GM23248 (cell line): ENCODE data around the gene WRNIP1. TPM values are rescaled to one million over a fixed set of nuclear protein-coding genes. Genes with fewer than 3 reads are reported as not detected.

Experiments
- DNase-seq: peaks from one replicate; pipeline ENCODE4 v3.0.0-alpha.2; 2015
- H2AFZ ChIP-seq: fragments of 200-600 bp; sonication (generic); 2 replicates; pipeline ENCODE4 v1.6.1; 2016; ENCODE audit warnings: antibody characterized with exemption
- H3F3A ChIP-seq: fragments of 200-600 bp; sonication (generic); 2 replicates; pipeline ENCODE4 v1.6.1; 2016; ENCODE audit warnings: mild to moderate bottlenecking, antibody characterized with exemption, mixed run types; ENCODE audit not compliant: insufficient read depth
- H3K27ac ChIP-seq: fragments of 200-600 bp; sonication (generic); 2 replicates; pipeline ENCODE4 v1.5.1; 2016; ENCODE audit warnings: mild to moderate bottlenecking
- H3K27me3 ChIP-seq: fragments of 200-600 bp; sonication (generic); replicated peaks from 2 replicates; pipeline ENCODE4 v1.6.1; 2016; ENCODE audit warnings: mild to moderate bottlenecking; ENCODE audit not compliant: insufficient read depth
- H3K36me3 ChIP-seq: fragments of 200-600 bp; sonication (generic); 2 replicates; pipeline ENCODE4 v1.6.1; 2016; ENCODE audit warnings: low read depth, mild to moderate bottlenecking
- H3K4me1 ChIP-seq: fragments of 200-600 bp; sonication (generic); 2 replicates; pipeline ENCODE4 v1.6.1; 2016; ENCODE audit warnings: mild to moderate bottlenecking; ENCODE audit not compliant: insufficient read depth
- H3K4me2 ChIP-seq: fragments of 200-600 bp; sonication (generic); one replicate; pipeline ENCODE4 v1.6.1; 2016; ENCODE audit warnings: mild to moderate bottlenecking; ENCODE audit not compliant: unreplicated experiment
- H3K4me3 ChIP-seq: fragments of 200-600 bp; sonication (generic); 2 replicates; pipeline ENCODE4 v1.5.1; 2016; ENCODE audit warnings: mild to moderate bottlenecking
- H3K79me2 ChIP-seq: fragments of 200-600 bp; sonication (generic); 2 replicates; pipeline ENCODE4 v1.6.1; 2016; ENCODE audit warnings: mild to moderate bottlenecking; ENCODE audit not compliant: insufficient read depth
- H3K9ac ChIP-seq: fragments of 200-600 bp; sonication (generic); 2 replicates; pipeline ENCODE4 v1.6.1; 2016; ENCODE audit warnings: mild to moderate bottlenecking
- H3K9me2 ChIP-seq: fragments of 200-600 bp; sonication (generic); 2 replicates; pipeline ENCODE4 v1.6.1; 2016; ENCODE audit warnings: mixed run types, mild to moderate bottlenecking, moderate library complexity; ENCODE audit not compliant: insufficient read depth
- H3K9me3 ChIP-seq: fragments of 200-600 bp; sonication (generic); one replicate; pipeline ENCODE4 v1.6.1; 2017; ENCODE audit warnings: low read depth
- H4K20me1 ChIP-seq: fragments of 200-600 bp; sonication (generic); 2 replicates; pipeline ENCODE4 v1.6.0; 2016; ENCODE audit not compliant: insufficient read depth
- EZH2 ChIP-seq: fragments of 200-600 bp; sonication (generic); IDR thresholded peaks from 2 replicates; pipeline ENCODE4 v1.6.1; 2018; ENCODE audit warnings: antibody characterized with exemption, mild to moderate bottlenecking; ENCODE audit not compliant: insufficient read depth, poor library complexity, severe bottlenecking
- EZH2phosphoT487 ChIP-seq: fragments of 200-600 bp; sonication (generic); IDR thresholded peaks from 2 replicates; pipeline ENCODE4 v1.6.1; 2018; ENCODE audit warnings: antibody characterized with exemption, moderate library complexity, mild to moderate bottlenecking, low read depth; ENCODE audit not compliant: insufficient read depth
- WGBS, 2 experiments: methylation state at CpG; one replicate each; pipeline ENCODE4 v1.1.6; 2015 to 2017; ENCODE audit warnings: low lambda C conversion rate in 2 of 2, low coverage in 1 of 2; ENCODE audit errors: missing lambda C conversion rate in 2 of 2; 5-methylcytosine and 5-hydroxymethylcytosine counted together
- in situ Hi-C: fragments of 300-500 bp; cut with MboI; formaldehyde crosslinking; loops from 2 replicates; pipeline ENCODE4 v1.15.0; 2020
- polyA plus RNA-seq: library from polyadenylated mRNA; unstranded; fragments of >200 nt; fragmentation: Nextera tagmentation; extraction: Ambion mirVana; gene quantifications from 2 replicates; pipeline ENCODE4 v1.2.1, GENCODE V29; 2016
- total RNA-seq: library from RNA; depleted of rRNA; stranded (reverse); fragments of >200 nt; shearing (Covaris generic); gene quantifications from 2 replicates; pipeline ENCODE4 v1.2.3, GENCODE V29; 2014

WRNIP1 gene
- total and polyA plus RNA-seq, 2 experiments from 2014 or later = 17.0 to 63.1 TPM

GRCh38 chr6:2767657-2768524 is 2.7 kb downstream of the WRNIP1 start:
- H3K4me1 ChIP-seq = peaks cover 28% of the 10 kb centered on the region
- peaks cover 8% of the 10 kb centered on the region; the same call in 1 of the 2 replicates for H4K20me1 ChIP-seq
- no peaks in the 10 kb centered on the region for H3K9me3 ChIP-seq
- in situ Hi-C loops = no loop called here
- no peaks in the 10 kb centered on the region for H3K9me2 ChIP-seq
- peak; percentile 36 for DNase-seq
- peak overlapping the region; percentile 73 for H3K27ac ChIP-seq
- peaks cover 12% of the 10 kb centered on the region; the same call in 1 of the 2 replicates for H3K36me3 ChIP-seq
- peak overlapping the region; percentile 92 for H3K4me3 ChIP-seq
- H3K79me2 ChIP-seq = peaks cover 71% of the 10 kb centered on the region
- no peak for TF ChIP-seq EZH2phosphoT487
- TF ChIP-seq EZH2 = no peak
- peaks cover 26% of the 10 kb centered on the region for H3F3A ChIP-seq
- H3K27me3 ChIP-seq = no peaks in the 10 kb centered on the region
- H3K4me2 ChIP-seq = peak overlapping the region; percentile 86
- WGBS, 2 experiments = 51 to 55% methylated on average over 9 of the region's 9 CpGs
- H3K9ac ChIP-seq = peak overlapping the region; percentile 87
- no peak overlapping the region for H2AFZ ChIP-seq

- H3K9me3 ChIP-seq = no peaks in the 10 kb centered on the region
- peaks cover 12% of the 10 kb centered on the region; the same call in 1 of the 2 replicates for H4K20me1 ChIP-seq
- H3K9me2 ChIP-seq = no peaks in the 10 kb centered on the region
- H3K27ac ChIP-seq = no peak overlapping the region
- TF ChIP-seq EZH2 (no peak), EZH2phosphoT487 (no peak)
- no peak for DNase-seq
- H3K4me1 ChIP-seq = peaks cover 36% of the 10 kb centered on the region
- 64 to 67% methylated on average over 6 of the region's 6 CpGs for WGBS, 2 experiments
- peaks cover 79% of the 10 kb centered on the region for H3K79me2 ChIP-seq
- peak overlapping the region; percentile 86 for H3K4me2 ChIP-seq
- H3F3A ChIP-seq = peaks cover 31% of the 10 kb centered on the region
- H3K27me3 ChIP-seq = no peaks in the 10 kb centered on the region
- H3K36me3 ChIP-seq = peaks cover 12% of the 10 kb centered on the region; the same call in 1 of the 2 replicates
- in situ Hi-C loops = no loop called here
- peak overlapping the region; percentile 87; the same call in 1 of the 2 replicates for H3K9ac ChIP-seq
- H2AFZ ChIP-seq = no peak overlapping the region
- H3K4me3 ChIP-seq = peak overlapping the region; percentile 92
Observed at GRCh38 chr6:2768696-2769095, 3.5 kb downstream of the WRNIP1 start.

DNA sequence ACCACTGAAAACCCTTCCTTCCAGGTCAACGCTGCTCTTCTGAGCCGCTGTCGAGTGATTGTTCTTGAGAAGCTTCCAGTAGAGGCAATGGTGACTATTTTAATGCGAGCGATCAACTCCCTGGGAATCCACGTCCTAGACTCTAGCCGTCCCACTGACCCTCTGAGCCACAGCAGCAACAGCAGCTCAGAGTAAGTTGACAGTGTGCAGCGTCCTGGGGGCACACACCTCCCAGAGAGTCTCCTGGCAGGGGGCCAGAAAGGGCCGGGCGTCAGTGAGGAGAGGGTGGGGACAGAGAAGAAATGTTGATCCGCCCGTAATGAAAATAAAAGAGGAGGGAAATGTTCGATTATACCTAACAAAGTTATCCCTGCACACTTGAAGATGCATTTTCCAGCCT is 5.0 kb downstream of the WRNIP1 start:
- Histone ChIP-seq H3K27me3 (no peaks in the 10 kb centered on the region), H3K36me3 (peaks cover 12% of the 10 kb centered on the region; the same call in 1 of the 2 replicates), H3K9me3 (no peaks in the 10 kb centered on the region), H4K20me1 (peaks cover 12% of the 10 kb centered on the region; the same call in 1 of the 2 replicates), H3K4me1 (peaks cover 35% of the 10 kb centered on the region), H3K4me3 (no peak overlapping the region), H3K79me2 (peaks cover 94% of the 10 kb centered on the region), H3K4me2 (no peak overlapping the region), H2AFZ (no peak overlapping the region), H3F3A (peaks cover 21% of the 10 kb centered on the region), H3K27ac (no peak overlapping the region), H3K9me2 (no peaks in the 10 kb centered on the region), H3K9ac (no peak overlapping the region)
- in situ Hi-C loops = no loop called here
- TF ChIP-seq EZH2 = no peak
- no peak for TF ChIP-seq EZH2phosphoT487
- DNase-seq = no peak
- WGBS, 2 experiments = 72 to 78% methylated on average over 12 to 13 of the region's 13 CpGs

DNA sequence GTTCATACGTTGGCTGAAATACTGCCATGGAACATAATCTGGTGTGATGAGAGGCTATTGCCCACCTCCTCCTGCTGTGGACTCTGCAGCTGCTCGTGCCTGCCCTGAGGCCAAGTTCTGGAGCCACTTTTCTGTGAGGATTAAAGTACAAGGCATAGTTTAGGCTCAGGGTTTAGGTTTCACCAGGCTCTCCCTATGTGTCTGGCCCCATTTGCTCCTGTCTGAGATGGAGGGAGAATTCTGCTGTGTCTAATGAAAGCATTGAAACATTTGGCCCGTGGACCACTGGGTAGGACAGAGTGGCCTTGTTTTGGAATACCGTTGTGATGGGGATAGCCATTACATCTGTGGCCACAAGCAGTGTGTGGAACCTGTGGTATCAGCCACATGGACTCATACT is 5.9 kb downstream of the WRNIP1 start:
- Histone ChIP-seq H3K9me2 (no peaks in the 10 kb centered on the region), H2AFZ (no peak overlapping the region), H3K79me2 (peaks cover 100% of the 10 kb centered on the region), H4K20me1 (peaks cover 12% of the 10 kb centered on the region; the same call in 1 of the 2 replicates), H3K4me3 (no peak overlapping the region), H3K27ac (no peak overlapping the region), H3K27me3 (no peaks in the 10 kb centered on the region), H3F3A (peaks cover 21% of the 10 kb centered on the region), H3K4me1 (peaks cover 35% of the 10 kb centered on the region), H3K9me3 (no peaks in the 10 kb centered on the region), H3K4me2 (no peak overlapping the region), H3K36me3 (peaks cover 12% of the 10 kb centered on the region; the same call in 1 of the 2 replicates), H3K9ac (no peak overlapping the region)
- in situ Hi-C loops = no loop called here
- WGBS, 2 experiments = 97% methylated on average over 4 of the region's 4 CpGs
- TF ChIP-seq EZH2phosphoT487 (no peak), EZH2 (no peak)
- no peak for DNase-seq
